ENCODE results near the gene NHSL1. TPM values are rescaled to one million over a fixed set of nuclear protein-coding genes. Genes with fewer than 3 reads are reported as not detected.

The NHSL1 gene
- total RNA-seq, 2 experiments from 2014 or later = 2.7 to 10.6 TPM

GRCh38 chr6:138439546-138439945 lies 59.7 kb downstream of the NHSL1 start:
- TF ChIP-seq EZH2phosphoT487 (IDR thresholded peaks at IDR 0.05; ENCODE audit: borderline replicate concordance, low read depth, low read length) (no peak), CTCF (conservative IDR thresholded peaks at IDR 0.05; ENCODE audit: low read length) (no peak)
- no peaks in the 10 kb centered on the region for H4K20me1 ChIP-seq (ENCODE audit: insufficient read depth, low read length)
- CTCF ChIA-PET (ENCODE audit: unreplicated experiment) = no interaction called here
- BruUV-seq (replicated peaks) = no TSS peak
- no peaks in the 10 kb centered on the region for H3K4me1 ChIP-seq (ENCODE audit: insufficient read depth, low read length, poor library complexity, severe bottlenecking)
- no peaks in the 10 kb centered on the region for H3K36me3 ChIP-seq (ENCODE audit: insufficient read depth, low read length)
- no peak overlapping the region for H3K4me2 ChIP-seq (ENCODE audit: low read length)
- H3K4me3 ChIP-seq (ENCODE audit: low read depth, low read length, poor library complexity, severe bottlenecking) = no peak overlapping the region
- H3K9me2 ChIP-seq (ENCODE audit: insufficient read depth, low read length) = no peaks in the 10 kb centered on the region
- POLR2A ChIA-PET = interaction anchor here (1.1 kb wide), 1 partner anchor 9 kb away, joined by 3 read pairs; no protein-coding TSS in a partner anchor
- no peak for DNase-seq (ENCODE audit: low spot score)
- no peak overlapping the region for H3K27ac ChIP-seq (ENCODE audit: low read depth, low read length, poor library complexity, severe bottlenecking)
- H3K79me2 ChIP-seq (ENCODE audit: insufficient read depth, low read depth, low read length) = no peaks in the 10 kb centered on the region
- no peak overlapping the region for H2AFZ ChIP-seq (ENCODE audit: low read length)
- intact Hi-C loops (cut with micrococcal nuclease; ENCODE audit: unreplicated experiment) = no loop called here
- no peaks in the 10 kb centered on the region for H3K9me3 ChIP-seq (ENCODE audit: low read length)

- no peak overlapping the region for H3K4me3 ChIP-seq (ENCODE audit: low read depth, low read length, poor library complexity, severe bottlenecking)
- H3K36me3 ChIP-seq (ENCODE audit: insufficient read depth, low read length) = no peaks in the 10 kb centered on the region
- no peak overlapping the region for H3K4me2 ChIP-seq (ENCODE audit: low read length)
- no peak for DNase-seq (ENCODE audit: low spot score)
- H4K20me1 ChIP-seq (ENCODE audit: insufficient read depth, low read length) = no peaks in the 10 kb centered on the region
- H3K79me2 ChIP-seq (ENCODE audit: insufficient read depth, low read depth, low read length) = no peaks in the 10 kb centered on the region
- H2AFZ ChIP-seq (ENCODE audit: low read length) = no peak overlapping the region
- BruUV-seq (replicated peaks) = no TSS peak
- no peaks in the 10 kb centered on the region for H3K9me3 ChIP-seq (ENCODE audit: low read length)
- intact Hi-C loops (cut with micrococcal nuclease; ENCODE audit: unreplicated experiment) = no loop called here
- no peaks in the 10 kb centered on the region for H3K9me2 ChIP-seq (ENCODE audit: insufficient read depth, low read length)
- ChIA-PET POLR2A (no interaction called here), CTCF (ENCODE audit: unreplicated experiment) (no interaction called here)
- no peaks in the 10 kb centered on the region for H3K4me1 ChIP-seq (ENCODE audit: insufficient read depth, low read length, poor library complexity, severe bottlenecking)
- TF ChIP-seq CTCF (conservative IDR thresholded peaks at IDR 0.05; ENCODE audit: low read length) = no peak
- no peak for TF ChIP-seq EZH2phosphoT487 (IDR thresholded peaks at IDR 0.05; ENCODE audit: borderline replicate concordance, low read depth, low read length)
- no peak overlapping the region for H3K27ac ChIP-seq (ENCODE audit: low read depth, low read length, poor library complexity, severe bottlenecking)
These were observed 64.4 kb downstream of the NHSL1 start for GRCh38 chr6:138434925-138435324.

- intact Hi-C loops (cut with micrococcal nuclease; ENCODE audit: unreplicated experiment) = no loop called here
- ChIA-PET POLR2A (interaction anchor here (0.6 kb wide), 1 partner anchor 333 kb away, joined by 3 read pairs; no protein-coding TSS in a partner anchor), CTCF (ENCODE audit: unreplicated experiment) (no interaction called here)
- Histone ChIP-seq H3K27ac (ENCODE audit: low read depth, low read length, poor library complexity, severe bottlenecking) (no peak overlapping the region), H3K4me3 (ENCODE audit: low read depth, low read length, poor library complexity, severe bottlenecking) (no peak overlapping the region), H3K9me2 (ENCODE audit: insufficient read depth, low read length) (no peaks in the 10 kb centered on the region), H3K9me3 (ENCODE audit: low read length) (no peaks in the 10 kb centered on the region), H3K4me2 (ENCODE audit: low read length) (no peak overlapping the region), H3K36me3 (ENCODE audit: insufficient read depth, low read length) (no peaks in the 10 kb centered on the region), H2AFZ (ENCODE audit: low read length) (no peak overlapping the region), H4K20me1 (ENCODE audit: insufficient read depth, low read length) (no peaks in the 10 kb centered on the region), H3K79me2 (ENCODE audit: insufficient read depth, low read depth, low read length) (no peaks in the 10 kb centered on the region), H3K4me1 (ENCODE audit: insufficient read depth, low read length, poor library complexity, severe bottlenecking) (no peaks in the 10 kb centered on the region)
- no peak for DNase-seq (ENCODE audit: low spot score)
- TF ChIP-seq EZH2phosphoT487 (IDR thresholded peaks at IDR 0.05; ENCODE audit: borderline replicate concordance, low read depth, low read length) (no peak), CTCF (conservative IDR thresholded peaks at IDR 0.05; ENCODE audit: low read length) (no peak)
- no TSS peak for BruUV-seq (replicated peaks)
These were observed 65.2 kb downstream of the NHSL1 start for GRCh38 chr6:138434096-138434495.
